ENCODE measurements around the gene RGS3.

RGS3 gene

DNA sequence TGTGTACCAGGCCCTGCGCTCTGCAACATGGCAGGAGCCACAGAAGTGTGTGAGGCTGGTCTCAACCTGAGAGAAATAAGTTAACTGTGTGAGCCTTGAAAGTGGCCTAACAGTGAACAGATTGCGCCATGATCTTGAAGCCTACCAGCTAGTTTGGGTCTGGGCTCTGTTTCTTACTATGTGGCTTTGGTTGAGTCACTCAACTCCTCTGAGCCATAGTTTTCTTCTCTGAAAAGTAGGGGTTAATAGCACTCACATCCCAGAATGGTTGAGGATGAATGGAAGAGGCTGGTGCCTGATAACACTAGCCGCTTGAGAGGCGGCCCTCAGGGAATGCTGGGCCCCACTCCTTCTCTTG lies 121.5 kb downstream of the RGS3 start:
- no peak for DNase-seq (ENCODE audit: low read depth in 2 of 2)

DNA sequence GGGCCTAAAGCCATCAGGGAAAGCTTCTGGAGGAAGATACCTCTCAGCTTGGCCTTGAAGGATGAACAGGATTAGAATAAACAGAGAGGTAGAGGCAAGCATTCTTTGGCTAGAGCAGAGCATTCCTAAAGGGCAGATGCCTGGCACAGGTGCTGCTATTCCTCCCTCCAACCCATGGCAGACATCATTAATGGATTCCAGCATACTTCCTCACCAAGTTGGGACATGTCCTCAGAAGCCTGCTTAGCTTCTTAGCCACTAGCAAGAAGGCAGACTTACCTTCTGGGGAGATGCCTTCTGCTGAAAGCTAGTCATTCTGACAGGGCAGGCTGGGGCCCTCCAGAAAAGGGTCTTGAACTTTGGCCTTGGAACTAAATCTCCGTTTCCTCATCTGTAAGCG lies 122.0 kb downstream of the RGS3 start:
- DNase-seq (ENCODE audit: low read depth in 2 of 2) = no peak

DNA sequence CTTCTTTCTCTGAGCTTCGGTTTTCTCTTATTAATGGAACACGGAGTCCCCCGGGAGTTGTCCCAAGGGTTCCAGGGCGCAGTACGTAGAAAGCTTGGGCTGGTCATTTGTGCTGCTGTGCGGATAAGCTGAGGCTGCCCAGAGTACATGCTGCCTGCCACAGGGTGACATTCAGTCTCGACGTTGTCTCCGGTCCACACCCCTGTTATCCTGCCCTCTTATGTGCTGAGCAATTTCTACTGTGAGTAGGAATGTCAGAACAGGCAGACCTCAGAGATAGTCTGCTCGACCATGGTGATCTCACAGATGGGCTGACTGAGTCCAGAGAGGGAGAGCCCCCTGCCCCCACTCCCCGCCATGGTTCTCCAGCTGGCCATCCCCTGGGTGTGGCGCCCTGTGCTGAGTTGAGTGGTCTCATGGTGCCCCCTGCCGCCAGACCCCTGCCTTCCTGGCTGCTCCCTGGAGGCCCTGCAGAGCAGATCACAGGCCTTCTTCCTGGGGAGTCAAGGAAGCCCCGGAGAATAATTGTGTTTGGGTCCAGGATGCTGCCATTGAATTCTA lies 124.0 kb downstream of the RGS3 start:
- no peak for DNase-seq (ENCODE audit: low read depth in 2 of 2)

DNA sequence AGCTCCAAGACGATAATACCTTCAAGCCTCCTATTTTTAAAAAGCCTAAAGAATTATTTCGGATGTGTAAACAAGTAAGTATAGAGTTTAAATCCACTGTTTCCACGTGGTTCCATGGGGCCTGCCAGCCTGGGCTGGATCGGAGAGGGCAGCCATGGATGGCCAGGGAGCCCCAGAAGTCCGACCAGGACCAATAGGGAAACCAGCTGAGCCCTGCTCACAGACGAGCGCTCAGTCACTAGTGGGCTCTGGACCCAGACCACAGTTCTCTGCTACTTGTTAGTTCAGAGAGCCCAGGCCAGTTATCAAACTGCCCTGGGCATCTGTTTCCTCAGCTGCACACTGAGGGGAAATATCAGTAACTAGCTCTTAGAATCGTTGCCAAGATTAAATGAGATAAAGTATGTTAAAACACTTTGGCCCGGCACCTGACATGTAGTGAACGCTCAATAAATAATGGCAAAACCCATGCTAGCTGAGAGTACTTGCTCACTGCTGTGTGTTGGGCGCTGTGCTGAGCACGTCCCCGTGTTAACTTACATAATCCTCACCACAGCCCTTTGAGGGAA lies 124.8 kb downstream of the RGS3 start:
- DNase-seq (ENCODE audit: low read depth in 2 of 2) = no peak

DNA sequence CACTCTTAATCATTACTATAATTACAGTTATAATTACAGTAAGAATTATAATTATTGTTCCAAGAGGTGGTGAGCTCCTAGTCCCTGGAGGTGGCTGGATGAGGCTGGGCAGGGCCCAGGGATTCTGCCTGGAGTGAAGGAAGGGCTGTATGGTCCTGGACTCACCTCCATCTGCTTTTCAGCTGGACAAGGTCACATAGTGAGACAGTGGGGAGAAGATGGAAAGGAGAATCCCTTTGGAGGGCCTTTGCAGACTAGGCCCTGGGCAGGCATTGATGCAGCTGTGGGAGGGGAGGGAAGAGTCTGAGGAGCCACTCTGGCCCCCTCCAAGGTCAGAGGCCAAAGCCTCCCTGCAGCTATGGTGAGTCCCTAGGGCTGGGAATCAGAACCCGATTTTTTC lies 125.4 kb downstream of the RGS3 start:
- DNase-seq (ENCODE audit: low read depth in 2 of 2) = no peak

DNA sequence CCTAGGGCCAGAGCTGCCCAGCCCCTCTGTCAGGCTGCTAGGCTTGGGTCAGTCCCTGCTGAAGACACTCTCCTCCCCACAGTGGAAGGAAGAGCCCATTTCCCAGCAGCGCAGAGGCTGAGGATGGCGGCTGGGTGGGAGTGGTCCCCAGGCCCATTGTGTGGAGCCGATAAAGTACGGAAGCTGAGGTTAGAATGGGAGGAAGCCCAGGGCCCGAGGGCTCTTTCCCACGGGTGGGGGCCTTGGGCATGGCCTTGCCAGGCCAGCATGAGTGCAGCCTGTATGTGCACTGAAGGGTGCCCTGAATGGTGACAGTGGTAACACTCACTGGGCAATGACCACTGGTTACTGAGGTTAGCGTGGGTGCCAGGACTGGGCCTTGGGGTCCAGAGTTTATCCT lies 125.9 kb downstream of the RGS3 start:
- no peak for DNase-seq (ENCODE audit: low read depth in 2 of 2)

DNA sequence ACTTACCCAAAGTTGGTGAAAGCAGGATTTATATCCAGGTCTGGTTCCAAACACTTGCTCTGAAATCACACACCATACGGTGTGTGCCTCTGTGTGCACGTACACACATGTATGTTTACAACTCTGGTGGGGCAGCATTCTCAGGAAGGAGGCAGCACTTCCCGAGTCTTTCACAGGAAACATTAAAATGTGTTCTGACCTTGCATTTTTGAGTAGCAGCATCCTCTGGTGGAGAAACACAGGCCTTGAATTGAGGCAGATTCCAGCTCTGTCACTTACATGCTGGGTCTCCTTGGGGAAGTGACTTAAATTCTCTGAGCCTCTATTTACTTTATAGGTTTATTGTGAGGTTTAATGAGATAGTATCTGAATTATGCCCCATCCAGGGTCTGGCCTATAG lies 126.4 kb downstream of the RGS3 start:
- DNase-seq (ENCODE audit: low read depth in 2 of 2) = no peak

DNA sequence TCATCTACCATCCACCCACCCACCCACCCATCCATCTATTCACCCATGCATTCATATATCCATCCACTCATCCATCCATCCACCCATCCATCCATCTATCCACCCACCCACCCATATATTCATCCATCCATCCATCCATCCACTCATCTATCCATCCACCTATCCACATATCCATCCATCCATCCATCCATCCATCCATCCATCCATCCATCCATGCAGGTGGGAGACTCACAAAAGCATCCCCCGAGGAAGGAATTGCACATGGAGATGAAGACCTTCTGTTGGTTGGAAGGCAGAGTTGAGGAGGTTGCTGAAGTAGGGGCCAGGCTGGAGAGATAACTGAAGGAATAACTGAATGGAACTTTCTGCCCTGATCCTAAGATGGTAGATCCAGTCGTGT lies 126.9 kb downstream of the RGS3 start:
- DNase-seq (ENCODE audit: low read depth in 2 of 2) = no peak

DNA sequence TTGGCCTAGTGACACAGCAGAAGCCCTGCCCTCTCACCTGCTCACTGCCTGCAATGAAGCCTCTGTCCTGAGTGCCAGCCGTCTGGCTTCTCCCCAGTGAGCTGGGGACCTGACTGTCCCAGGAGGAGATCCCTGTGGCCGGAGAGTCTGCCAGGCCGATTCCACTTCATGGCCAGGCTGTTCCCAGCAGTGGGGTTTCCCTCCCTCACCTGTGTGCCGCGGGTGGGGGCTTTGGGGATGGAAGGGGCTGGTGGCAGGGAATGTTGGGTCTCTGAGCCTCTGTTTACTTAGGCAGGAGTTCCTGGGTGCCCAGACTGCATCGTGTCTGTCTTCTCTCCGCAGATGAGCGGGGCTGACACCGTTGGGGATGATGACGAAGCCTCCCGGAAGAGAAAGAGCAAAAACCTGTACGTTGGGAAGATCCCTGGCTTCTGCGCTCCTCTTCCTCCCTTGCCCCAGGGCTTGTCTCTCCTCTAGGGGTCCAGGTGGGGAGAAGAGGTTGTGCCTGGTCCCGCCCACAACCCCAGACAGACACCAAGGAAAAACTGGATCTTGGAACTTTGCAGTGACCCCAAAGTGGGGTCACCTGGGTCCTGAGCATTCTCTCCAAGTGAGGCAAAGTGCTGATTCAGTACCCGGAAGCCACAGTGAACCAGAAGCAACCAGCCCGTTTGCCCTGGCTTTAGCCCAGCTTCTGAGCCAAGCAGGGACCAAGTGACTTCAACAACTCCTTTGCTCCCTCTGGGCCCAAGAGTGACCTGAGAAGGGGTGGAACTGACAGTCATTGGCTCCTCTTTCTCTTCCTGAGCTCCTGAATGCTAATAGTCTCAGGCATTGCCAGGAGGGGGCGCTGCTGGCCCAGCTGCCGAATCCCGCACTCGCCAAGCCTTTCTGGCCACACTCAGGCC lies 127.7 kb downstream of the RGS3 start:
- peak; percentile 48 to 71 for DNase-seq (ENCODE audit: low read depth in 2 of 2)

DNA sequence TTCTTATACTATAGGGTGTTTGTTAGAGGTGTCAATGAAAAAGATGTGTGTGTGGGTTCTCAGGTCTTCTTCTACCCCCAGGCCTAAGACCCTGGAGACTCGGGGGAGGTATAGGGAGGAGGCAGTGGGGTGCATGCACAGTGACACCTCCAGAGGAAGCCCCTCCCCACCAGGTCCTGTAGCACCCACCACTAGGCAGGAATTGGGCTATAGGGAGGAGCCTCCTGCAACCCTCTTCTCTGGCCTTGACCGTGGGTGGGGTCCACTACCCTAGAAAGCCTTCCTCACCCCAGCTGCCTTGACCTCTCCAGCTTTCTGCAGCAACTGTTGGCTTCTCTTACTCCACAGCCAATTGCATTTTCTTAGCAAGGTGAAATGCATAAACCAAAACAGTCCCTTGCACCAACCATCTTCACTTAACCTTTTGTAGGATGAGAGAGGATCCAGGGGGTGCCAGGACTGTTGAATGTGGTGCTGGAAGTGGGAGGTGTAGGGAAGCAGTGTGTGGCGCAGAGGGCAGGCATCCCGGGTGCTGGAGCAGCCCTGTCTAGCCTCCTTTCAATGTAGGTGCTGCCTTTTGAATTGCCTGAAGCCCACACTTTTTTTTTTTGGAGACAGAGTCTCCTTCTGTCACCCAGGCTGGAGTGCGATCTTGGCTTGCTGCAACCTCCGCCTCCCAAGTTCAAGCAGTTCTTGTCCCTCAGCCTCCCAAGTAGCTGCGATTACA lies 128.5 kb downstream of the RGS3 start:
- no peak for DNase-seq (ENCODE audit: low read depth in 2 of 2)

DNA sequence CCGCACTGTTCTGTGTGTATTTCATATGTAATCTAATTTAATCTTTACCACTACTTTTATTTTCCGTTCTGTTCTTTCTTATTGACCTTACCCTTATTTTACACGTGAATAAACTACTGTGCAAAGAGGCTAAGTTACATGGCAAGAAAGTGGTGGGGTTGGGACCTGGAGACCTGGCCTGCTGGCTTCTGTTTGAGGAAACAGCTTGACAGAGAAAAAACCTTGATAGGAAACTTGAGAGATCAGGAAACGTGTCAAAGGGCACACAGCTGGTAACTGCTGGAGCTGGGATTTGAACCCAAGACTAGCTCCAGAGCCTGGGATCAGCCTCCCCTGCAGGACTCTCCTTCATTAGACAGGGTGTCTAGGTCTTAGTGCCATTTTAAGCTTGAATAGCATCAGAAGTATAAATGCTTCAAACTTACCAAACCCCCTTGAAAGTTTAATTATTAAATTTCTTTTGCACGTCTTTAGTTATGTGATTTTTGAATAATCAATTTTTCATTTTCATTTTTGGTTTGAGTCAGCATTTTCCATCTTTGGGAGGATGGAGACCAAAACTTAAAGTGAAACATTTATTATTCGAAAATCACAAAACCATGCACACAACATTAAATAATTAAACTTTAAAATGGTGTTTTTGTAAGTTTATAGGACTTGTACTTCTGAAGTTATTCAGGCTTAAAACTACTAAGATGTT lies 129.5 kb downstream of the RGS3 start:
- DNase-seq (ENCODE audit: low read depth in 2 of 2) = no peak

DNA sequence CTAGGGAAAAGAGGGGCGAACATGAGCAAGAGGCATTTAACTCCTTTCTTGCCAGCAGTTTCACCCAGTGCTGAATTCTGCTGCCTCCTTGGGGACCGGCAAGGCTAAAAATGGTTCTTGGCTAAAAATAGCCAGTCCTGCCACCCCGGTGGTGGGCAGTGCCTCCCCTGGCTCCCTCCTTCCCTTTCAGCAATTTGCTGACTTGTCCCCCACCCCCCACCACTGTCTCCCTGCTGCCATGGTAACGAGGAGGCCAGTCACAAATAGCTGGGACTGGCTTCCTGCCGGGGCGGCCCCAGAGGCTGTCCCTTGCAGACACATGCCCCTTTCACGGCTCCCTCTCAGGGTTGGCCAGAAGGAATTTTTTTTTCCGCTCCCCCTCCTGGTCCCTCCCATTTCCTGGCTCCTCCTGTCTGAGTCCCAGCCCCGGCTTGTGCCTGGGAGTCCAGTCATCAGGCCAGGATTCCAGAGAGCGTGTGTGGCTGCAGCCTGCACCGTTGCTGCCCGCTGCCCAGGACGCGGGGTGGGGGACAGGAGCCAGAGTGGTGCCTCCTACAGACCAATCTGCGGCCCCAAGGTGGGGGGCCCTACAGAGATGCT lies 130.3 kb downstream of the RGS3 start:
- no peak for DNase-seq (ENCODE audit: low read depth in 2 of 2)

DNA sequence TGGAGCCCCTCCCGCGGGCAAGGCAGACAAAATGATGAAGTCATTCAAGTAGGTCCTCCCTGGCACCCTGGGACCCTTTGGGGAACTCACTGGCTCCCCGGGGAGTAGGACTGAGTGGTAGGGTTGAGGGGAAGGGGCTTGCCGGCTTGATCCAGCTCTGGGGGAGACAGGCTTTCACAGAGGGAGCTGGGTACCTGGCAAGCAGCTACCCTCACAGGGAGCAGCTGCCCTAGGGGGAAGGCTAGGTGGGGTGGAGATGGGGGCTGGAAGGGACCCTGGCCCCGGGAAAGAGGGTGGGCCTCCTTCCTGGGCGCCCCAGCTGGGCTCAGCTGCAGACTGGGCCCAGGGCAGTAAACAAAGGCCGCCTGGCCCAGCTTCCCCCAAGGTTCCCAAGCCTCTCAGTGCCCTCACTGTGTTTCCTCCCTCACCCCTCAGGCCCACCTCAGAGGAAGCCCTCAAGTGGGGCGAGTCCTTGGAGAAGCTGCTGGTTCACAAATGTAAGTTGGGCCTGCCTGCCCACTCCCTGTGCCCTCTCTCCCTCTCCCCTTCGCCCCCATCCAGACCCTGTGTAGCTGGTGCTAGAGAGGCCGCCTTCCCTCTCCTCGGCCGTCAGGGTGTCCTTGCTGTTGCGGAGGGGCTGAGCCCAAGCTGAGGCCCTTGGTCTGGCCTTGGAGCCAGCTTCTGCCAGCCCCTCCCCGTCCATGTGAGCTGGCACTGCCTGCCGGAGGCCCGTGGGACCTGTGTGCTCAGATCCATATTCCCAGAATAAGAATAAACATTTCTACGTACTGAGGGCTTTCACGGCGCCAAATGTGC lies 131.2 kb downstream of the RGS3 start:
- no peak for DNase-seq (ENCODE audit: low read depth in 2 of 2)

DNA sequence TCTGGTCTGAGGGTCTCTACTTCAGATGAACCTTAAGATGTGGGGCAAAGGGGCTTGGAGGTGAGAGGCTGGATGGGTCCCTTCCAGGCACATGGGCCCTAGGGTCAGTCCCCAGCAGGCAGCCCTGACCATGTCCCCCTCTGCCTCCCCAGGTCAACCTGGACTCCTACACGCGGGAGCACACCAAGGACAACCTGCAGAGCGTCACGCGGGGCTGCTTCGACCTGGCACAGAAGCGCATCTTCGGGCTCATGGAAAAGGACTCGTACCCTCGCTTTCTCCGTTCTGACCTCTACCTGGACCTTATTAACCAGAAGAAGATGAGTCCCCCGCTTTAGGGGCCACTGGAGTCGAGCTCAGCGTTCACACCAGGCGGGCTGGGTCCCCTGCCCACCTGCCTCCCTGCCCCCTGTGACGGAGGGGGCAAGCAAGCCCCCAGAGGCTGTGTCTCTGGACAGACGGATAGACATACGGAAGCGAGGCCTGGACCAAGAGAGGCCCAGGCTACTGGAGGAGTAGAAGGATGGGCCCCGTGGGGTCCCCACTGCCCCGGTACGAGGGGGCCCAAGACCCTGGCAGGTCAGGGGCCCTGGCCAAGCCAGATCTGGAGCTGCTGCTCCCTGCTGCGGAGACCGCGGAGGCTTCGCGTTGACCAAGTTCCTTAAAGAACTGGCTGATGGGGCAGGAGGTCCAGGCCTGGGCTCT lies 133.2 kb downstream of the RGS3 start:
- no peak for DNase-seq (ENCODE audit: low read depth in 2 of 2)

DNA sequence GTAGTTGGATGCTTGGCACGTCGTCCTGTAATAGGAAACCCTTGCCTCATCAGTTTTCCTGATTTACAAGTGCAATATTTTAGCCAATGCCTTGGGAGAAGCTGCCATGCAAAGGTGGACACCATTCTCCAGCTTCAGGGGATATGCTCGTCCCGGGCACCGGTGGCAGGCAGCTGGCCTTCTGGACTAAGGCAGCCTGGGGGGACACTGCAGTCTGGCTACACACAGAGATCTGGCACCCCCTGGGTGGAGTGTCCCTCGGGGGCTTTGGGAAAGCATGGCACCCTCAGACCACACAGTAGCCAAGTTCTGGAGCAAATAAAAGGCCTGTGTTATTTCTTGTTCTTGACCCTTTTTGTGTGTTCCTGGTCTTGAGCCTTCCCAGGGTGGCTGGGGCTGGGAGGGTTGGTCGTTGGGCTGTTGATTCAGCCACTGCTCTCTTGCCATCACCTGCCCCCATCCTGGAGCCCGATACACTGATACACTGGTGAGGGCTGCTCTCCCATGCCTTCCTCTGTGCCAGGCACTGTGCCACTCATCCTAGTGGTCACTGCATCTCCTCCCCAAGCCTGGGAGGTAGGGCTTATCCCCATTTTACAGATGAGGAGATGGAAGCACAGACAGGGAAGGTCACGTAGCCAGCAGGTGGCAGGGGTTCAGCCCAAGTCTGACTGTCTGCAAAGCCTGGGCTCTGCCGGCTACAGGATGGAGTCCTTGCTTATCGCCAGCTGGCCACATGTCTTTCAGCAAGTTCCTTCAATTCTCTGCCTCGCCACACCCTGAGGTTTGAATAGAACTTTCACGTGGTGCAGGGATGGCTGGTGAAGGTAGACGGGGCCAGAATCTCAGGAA lies 134.1 kb downstream of the RGS3 start:
- no peak for DNase-seq (ENCODE audit: low read depth in 2 of 2)

DNA sequence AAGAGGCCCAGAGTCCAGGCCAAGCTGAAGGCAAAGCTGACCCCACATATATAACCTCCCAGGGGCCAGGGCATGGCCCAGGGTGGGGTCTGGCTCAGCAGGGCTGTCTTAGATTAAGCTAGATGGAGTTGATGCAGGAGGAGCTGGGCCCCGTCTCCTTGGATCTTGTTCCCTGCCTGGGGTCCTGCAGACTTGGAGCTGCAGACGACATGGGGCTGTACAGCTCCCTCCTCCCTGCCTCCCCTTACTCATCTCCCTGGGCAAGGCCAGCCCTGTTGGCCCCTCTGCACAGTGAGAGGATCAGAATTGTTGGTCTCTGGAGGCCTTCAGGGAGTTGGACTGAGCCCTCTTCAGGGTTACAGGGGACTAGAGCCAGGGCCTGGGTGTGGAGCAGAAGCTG lies 134.9 kb downstream of the RGS3 start:
- no peak for DNase-seq (ENCODE audit: low read depth in 2 of 2)

DNA sequence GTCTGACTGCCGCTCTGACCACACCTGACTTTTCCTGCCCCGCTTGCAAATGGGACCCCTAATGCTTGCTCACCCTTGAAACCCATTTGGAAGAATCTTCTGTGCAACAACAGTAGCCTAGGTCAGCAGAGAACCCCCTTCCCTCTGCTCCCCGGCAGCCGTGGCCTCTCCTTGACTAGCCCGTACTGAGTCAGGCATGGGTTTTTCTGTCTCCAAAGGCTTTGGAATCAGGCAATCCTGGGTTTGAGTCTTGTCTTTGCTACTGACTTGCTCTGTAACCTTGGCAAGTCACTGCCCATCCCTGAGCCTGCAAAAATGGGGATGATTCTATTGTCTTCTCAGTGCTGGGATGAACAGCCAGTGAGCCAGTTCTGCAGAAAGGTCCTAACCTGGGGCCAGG lies 135.4 kb downstream of the RGS3 start:
- no peak for DNase-seq (ENCODE audit: low read depth in 2 of 2)

DNA sequence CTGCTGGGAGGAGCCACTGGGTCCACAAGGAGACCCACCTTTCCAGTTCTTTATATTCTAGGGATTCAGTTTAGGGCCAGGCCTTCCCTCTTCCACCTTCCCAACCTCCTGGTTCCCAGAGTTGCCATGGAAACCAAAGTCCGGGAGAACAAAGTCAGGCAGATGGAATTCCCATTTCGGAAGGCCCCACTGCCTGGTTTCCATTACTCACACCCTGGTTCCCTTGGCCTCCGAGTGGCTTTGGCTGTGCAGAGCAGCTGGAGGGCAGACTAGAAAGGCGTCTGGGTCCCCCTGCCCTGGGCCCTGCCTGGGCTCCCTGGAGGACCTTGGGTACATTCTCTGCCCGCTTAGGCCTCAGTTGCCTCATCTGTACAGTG lies 136.1 kb downstream of the RGS3 start:
- DNase-seq (ENCODE audit: low read depth in 2 of 2) = no peak

Data from stimulated activated CD4-positive, alpha-beta T cell treated with anti-CD3 and anti-CD28 coated beads, Interleukin-12 subunit alpha, Interleukin-12 subunit beta, amount 100 ng/mL, for 24 hours (primary cell).